Liver (tissue), 3 donors: ENCODE measurements around the gene ERMN.

ENCODE experiments used
- EGR1 ChIP-seq, 2 donors: IDR thresholded peaks; 2 replicates each; pipeline ENCODE4 v1.6.1; 2016 to 2018; ENCODE audit warnings: antibody characterized with exemption in 2 of 2, low read depth in 2 of 2
- SP1 ChIP-seq: IDR thresholded peaks from 2 replicates; pipeline ENCODE4 v1.6.1; 2018; ENCODE audit warnings: antibody characterized with exemption, mild to moderate bottlenecking
- TF ChIP-seq, protein P1 (sequence below): fragments of 150-350 bp; IDR thresholded peaks from 2 replicates; pipeline ENCODE4 v1.5.1; 2017; ENCODE audit warnings: improper control_type of control experiment, low read depth, low read length; ENCODE audit not compliant: missing input control
- TF ChIP-seq, protein P2 (sequence below): IDR thresholded peaks from 2 replicates; pipeline ENCODE4 v1.6.1; 2016; ENCODE audit warnings: antibody characterized with exemption
- TF ChIP-seq, protein P3 (sequence below): IDR thresholded peaks from 2 replicates; pipeline ENCODE4 v1.6.1; 2016; ENCODE audit warnings: antibody characterized with exemption
- donor health status: healthy.
- donor health status: healthy.

DNA sequence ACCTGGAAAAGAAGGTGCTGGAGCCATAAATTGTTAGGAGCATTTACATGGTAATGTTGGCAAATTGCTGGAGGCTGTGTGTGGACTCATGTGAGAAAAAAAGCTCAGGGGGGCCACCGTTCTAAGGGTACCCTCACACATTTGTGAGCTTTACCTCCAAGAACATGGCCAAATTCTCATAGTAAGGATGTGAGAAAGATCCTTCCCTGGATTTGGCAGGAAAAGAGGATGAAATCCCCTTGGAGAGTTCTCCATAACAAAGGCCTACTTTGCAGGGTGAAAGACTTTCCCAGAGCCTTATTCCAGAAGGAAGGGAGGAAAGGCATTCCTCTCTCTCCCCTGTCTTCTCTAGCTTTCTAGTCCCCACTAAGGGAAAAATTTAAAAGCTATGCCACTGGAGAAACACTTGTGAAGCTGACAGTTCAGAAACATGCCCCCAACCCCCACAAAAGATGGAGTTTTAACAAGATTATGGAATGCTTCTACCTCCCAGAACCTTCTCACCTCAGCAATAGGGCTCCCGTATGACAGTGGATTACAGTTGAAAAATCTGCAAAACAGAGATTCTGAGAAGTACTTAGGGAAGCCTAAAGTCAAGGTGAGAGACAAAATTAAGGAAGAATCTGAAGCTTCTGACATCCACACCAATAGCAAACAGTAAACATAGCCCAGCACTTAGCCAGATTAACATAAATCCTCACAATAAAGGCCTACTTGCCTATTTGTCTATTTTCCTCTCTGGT is 20.2 kb upstream of the ERMN start:
- TF ChIP-seq, protein P1, sequence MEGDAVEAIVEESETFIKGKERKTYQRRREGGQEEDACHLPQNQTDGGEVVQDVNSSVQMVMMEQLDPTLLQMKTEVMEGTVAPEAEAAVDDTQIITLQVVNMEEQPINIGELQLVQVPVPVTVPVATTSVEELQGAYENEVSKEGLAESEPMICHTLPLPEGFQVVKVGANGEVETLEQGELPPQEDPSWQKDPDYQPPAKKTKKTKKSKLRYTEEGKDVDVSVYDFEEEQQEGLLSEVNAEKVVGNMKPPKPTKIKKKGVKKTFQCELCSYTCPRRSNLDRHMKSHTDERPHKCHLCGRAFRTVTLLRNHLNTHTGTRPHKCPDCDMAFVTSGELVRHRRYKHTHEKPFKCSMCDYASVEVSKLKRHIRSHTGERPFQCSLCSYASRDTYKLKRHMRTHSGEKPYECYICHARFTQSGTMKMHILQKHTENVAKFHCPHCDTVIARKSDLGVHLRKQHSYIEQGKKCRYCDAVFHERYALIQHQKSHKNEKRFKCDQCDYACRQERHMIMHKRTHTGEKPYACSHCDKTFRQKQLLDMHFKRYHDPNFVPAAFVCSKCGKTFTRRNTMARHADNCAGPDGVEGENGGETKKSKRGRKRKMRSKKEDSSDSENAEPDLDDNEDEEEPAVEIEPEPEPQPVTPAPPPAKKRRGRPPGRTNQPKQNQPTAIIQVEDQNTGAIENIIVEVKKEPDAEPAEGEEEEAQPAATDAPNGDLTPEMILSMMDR: no peak
- TF ChIP-seq, protein P2, sequence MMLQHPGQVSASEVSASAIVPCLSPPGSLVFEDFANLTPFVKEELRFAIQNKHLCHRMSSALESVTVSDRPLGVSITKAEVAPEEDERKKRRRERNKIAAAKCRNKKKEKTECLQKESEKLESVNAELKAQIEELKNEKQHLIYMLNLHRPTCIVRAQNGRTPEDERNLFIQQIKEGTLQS: no peak
- TF ChIP-seq SP1 (no peak), EGR1 (IDR thresholded peaks at IDR 0.05; ENCODE audit: low read depth in 2 of 2) (no peak)
- TF ChIP-seq, protein P3, sequence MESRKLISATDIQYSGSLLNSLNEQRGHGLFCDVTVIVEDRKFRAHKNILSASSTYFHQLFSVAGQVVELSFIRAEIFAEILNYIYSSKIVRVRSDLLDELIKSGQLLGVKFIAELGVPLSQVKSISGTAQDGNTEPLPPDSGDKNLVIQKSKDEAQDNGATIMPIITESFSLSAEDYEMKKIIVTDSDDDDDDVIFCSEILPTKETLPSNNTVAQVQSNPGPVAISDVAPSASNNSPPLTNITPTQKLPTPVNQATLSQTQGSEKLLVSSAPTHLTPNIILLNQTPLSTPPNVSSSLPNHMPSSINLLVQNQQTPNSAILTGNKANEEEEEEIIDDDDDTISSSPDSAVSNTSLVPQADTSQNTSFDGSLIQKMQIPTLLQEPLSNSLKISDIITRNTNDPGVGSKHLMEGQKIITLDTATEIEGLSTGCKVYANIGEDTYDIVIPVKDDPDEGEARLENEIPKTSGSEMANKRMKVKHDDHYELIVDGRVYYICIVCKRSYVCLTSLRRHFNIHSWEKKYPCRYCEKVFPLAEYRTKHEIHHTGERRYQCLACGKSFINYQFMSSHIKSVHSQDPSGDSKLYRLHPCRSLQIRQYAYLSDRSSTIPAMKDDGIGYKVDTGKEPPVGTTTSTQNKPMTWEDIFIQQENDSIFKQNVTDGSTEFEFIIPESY: no peak
